ENCODE results near the gene CLDN14. TPM values are rescaled to one million over a fixed set of nuclear protein-coding genes. Genes with fewer than 3 reads are reported as not detected.

The CLDN14 gene
- total and polyA plus RNA-seq, 2 experiments from 2014 or later, result not detected

DNA sequence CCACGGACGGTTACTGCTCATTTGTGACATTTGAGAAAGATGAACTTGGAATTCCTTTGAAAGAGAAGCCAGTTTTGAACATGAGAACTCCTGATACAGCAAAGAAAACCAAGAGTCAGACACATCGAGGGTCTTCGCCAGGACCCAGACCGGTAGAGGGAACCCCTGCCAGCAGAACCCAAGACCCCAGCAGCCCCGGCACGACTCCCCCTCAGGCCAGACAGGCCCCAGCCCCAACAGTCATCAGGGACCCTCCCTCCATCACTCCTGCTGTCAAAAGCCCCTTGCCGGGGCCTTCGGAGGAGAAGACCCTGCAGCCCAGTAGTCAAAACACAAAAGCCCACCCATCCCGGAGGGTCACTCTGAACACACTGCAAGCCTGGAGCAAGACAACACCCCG, 67.0 kb downstream of the CLDN14 start:
- no peak for DNase-seq (ENCODE audit: low read depth in 1 of 2, low spot score in 1 of 2)
- Histone ChIP-seq H3K4me1 (ENCODE audit: low read depth) (peaks cover 4% of the 10 kb centered on the region), H3K4me3 (no peak overlapping the region), H3K36me3 (no peaks in the 10 kb centered on the region), H3K9me3 (ENCODE audit: low read depth) (no peaks in the 10 kb centered on the region), H3K27me3 (no peaks in the 10 kb centered on the region), H3K27ac (no peak overlapping the region)
- TF ChIP-seq CTCF (IDR thresholded peaks at IDR 0.05; ENCODE audit: low read depth, low read length), result no peak

GRCh38 chr21:36411301-36411700, 68.6 kb downstream of the CLDN14 start:
- Histone ChIP-seq H3K27me3 (no peaks in the 10 kb centered on the region), H3K36me3 (no peaks in the 10 kb centered on the region)

More at GRCh38 chr21:36411301-36411700, 68.6 kb downstream of the CLDN14 start:
- Histone ChIP-seq H3K4me3 (no peak overlapping the region), H3K4me1 (ENCODE audit: low read depth) (peaks cover 4% of the 10 kb centered on the region), H3K9me3 (ENCODE audit: low read depth) (no peaks in the 10 kb centered on the region), H3K27ac (no peak overlapping the region)
- no peak for TF ChIP-seq CTCF (IDR thresholded peaks at IDR 0.05; ENCODE audit: low read depth, low read length)
- no peak for DNase-seq (ENCODE audit: low read depth in 1 of 2, low spot score in 1 of 2)

Other genes with a start within 250 kb of the CLDN14 start
- gene MORC3, start 159.9 kb downstream of the CLDN14 start, total RNA-seq, result 16.7 and 31.8 TPM in 2 replicates
- 15.6 and 25.4 TPM in 2 replicates for gene MORC3, start 159.9 kb downstream of the CLDN14 start, polyA plus RNA-seq
- 2.6 and 3.1 TPM in 2 replicates for gene CHAF1B, start 94.7 kb downstream of the CLDN14 start, total RNA-seq
- gene CHAF1B, start 94.7 kb downstream of the CLDN14 start, polyA plus RNA-seq, result 2.4 and 5.0 TPM in 2 replicates
- gene SIM2, start 219.0 kb upstream of the CLDN14 start, total RNA-seq, result not detected in 2 replicates
- 0.05 and 0.31 TPM in 2 replicates for gene SIM2, start 219.0 kb upstream of the CLDN14 start, polyA plus RNA-seq

Data from cardiac muscle cell (in vitro differentiated cells and primary cell).